Mesenchymal stem cell (in vitro differentiated cells and primary cell): ENCODE data around the gene TNFAIP2.
A peak's percentile ranks its signal among the peaks of the same experiment; 100 is the strongest.

Experiments
- DNase-seq: peaks from one replicate; pipeline ENCODE4 v3.0.0-alpha.2; 2013
- H2AFZ ChIP-seq: one replicate; pipeline ENCODE4 v1.6.1; 2013; ENCODE audit warnings: low read depth, mild to moderate bottlenecking, control low read depth, inconsistent platforms, low read length, moderate library complexity
- H2AK5ac ChIP-seq: 2 replicates; pipeline ENCODE4 v1.6.1; 2013; ENCODE audit warnings: low read length, moderate library complexity, mild to moderate bottlenecking, inconsistent platforms; ENCODE audit not compliant: severe bottlenecking
- H2BK120ac ChIP-seq: one replicate; pipeline ENCODE4 v1.6.1; 2013; ENCODE audit warnings: low read depth, mild to moderate bottlenecking, inconsistent platforms, low read length, moderate library complexity
- H2BK12ac ChIP-seq, 2 experiments: one replicate each; pipeline ENCODE4 v1.6.1; 2013; ENCODE audit warnings: inconsistent platforms in 2 of 2, low read length in 2 of 2, mild to moderate bottlenecking in 2 of 2, moderate library complexity in 2 of 2, control low read depth in 1 of 2
- H2BK15ac ChIP-seq: one replicate; pipeline ENCODE4 v1.6.1; 2013; ENCODE audit warnings: mild to moderate bottlenecking, low read depth, inconsistent platforms; ENCODE audit not compliant: poor library complexity, severe bottlenecking
- H2BK5ac ChIP-seq: 2 replicates; pipeline ENCODE4 v1.6.1; 2013; ENCODE audit warnings: low read depth, mild to moderate bottlenecking, low read length, control low read depth, inconsistent platforms; ENCODE audit not compliant: poor library complexity, severe bottlenecking
- H3K14ac ChIP-seq, 2 experiments: one replicate each; pipeline ENCODE4 v1.6.1; 2013; ENCODE audit warnings: inconsistent platforms in 2 of 2, low read length in 2 of 2, control low read depth in 1 of 2, mild to moderate bottlenecking in 1 of 2, moderate library complexity in 1 of 2
- H3K18ac ChIP-seq, 2 experiments: one replicate each; pipeline ENCODE4 v1.6.1; 2013; ENCODE audit warnings: inconsistent platforms in 2 of 2, low read length in 2 of 2, control low read depth in 1 of 2, low read depth in 1 of 2, mild to moderate bottlenecking in 1 of 2
- H3K23ac ChIP-seq, 2 experiments: one replicate each; pipeline ENCODE4 v1.6.1; 2013; ENCODE audit warnings: inconsistent platforms in 2 of 2, low read length in 2 of 2, mild to moderate bottlenecking in 2 of 2, moderate library complexity in 2 of 2, control low read depth in 1 of 2
- H3K27ac ChIP-seq: 2 replicates; pipeline ENCODE4 v1.5.1; 2013; ENCODE audit warnings: mild to moderate bottlenecking, moderate library complexity, low read length, control low read depth, inconsistent platforms; ENCODE audit not compliant: poor library complexity, severe bottlenecking
- H3K27me3 ChIP-seq, 2 experiments: 2 replicates each; pipeline versions ENCODE4 v1.6.1 to v1.7.0; 2013; ENCODE audit warnings: low read length in 2 of 2, mild to moderate bottlenecking in 2 of 2, moderate library complexity in 2 of 2, control low read depth in 1 of 2, inconsistent platforms in 1 of 2; ENCODE audit not compliant: control insufficient read depth in 1 of 2, insufficient read depth in 1 of 2
- H3K36me3 ChIP-seq, 2 experiments: 2 replicates each; pipeline versions ENCODE4 v1.6.1 to v1.7.0; 2013; ENCODE audit warnings: low read length in 2 of 2, control low read depth in 1 of 2, inconsistent platforms in 1 of 2, low read depth in 1 of 2, mild to moderate bottlenecking in 1 of 2; ENCODE audit not compliant: insufficient read depth in 2 of 2, control insufficient read depth in 1 of 2
- H3K4ac ChIP-seq, 2 experiments: one replicate each; pipeline ENCODE4 v1.6.1; 2013; ENCODE audit warnings: inconsistent platforms in 2 of 2, low read length in 2 of 2, mild to moderate bottlenecking in 2 of 2, moderate library complexity in 2 of 2, control low read depth in 1 of 2, low read depth in 1 of 2
- H3K4me1 ChIP-seq: 2 replicates; pipeline ENCODE4 v1.6.1; 2013; ENCODE audit warnings: low read depth, low read length, control low read depth; ENCODE audit not compliant: control insufficient read depth, insufficient read depth
- H3K4me2 ChIP-seq: 2 replicates; pipeline ENCODE4 v1.6.1; 2013; ENCODE audit warnings: low read length, mild to moderate bottlenecking, inconsistent platforms; ENCODE audit not compliant: poor library complexity, severe bottlenecking
- H3K4me3 ChIP-seq, 2 experiments: 2 replicates each; pipeline versions ENCODE4 v1.5.1 to v1.7.0; 2013; ENCODE audit warnings: low read length in 2 of 2, mild to moderate bottlenecking in 2 of 2, control low read depth in 1 of 2, low read depth in 1 of 2; ENCODE audit not compliant: insufficient read depth in 1 of 2
- H3K79me1 ChIP-seq: replicated peaks from 2 replicates; pipeline ENCODE4 v1.6.1; 2013; ENCODE audit warnings: mild to moderate bottlenecking, control low read depth, low read length, inconsistent platforms; ENCODE audit not compliant: poor library complexity, severe bottlenecking
- H3K9ac ChIP-seq: 2 replicates; pipeline ENCODE4 v1.7.0; 2013; ENCODE audit warnings: mild to moderate bottlenecking, low read length, moderate library complexity
- H3K9me3 ChIP-seq: 2 replicates; pipeline ENCODE4 v1.7.0; 2013; ENCODE audit warnings: mild to moderate bottlenecking, low read length; ENCODE audit not compliant: control insufficient read depth
- H4K8ac ChIP-seq: one replicate; pipeline ENCODE4 v1.6.1; 2013; ENCODE audit warnings: inconsistent platforms, mild to moderate bottlenecking, low read length, moderate library complexity
- H4K91ac ChIP-seq: one replicate; pipeline ENCODE4 v1.6.1; 2013; ENCODE audit warnings: mild to moderate bottlenecking, low read length, inconsistent platforms
- WGBS: methylation state at CpG from one replicate; pipeline ENCODE4 v1.1.7; 2013; ENCODE audit warnings: mixed read lengths; 5-methylcytosine and 5-hydroxymethylcytosine counted together

TNFAIP2 gene

DNA sequence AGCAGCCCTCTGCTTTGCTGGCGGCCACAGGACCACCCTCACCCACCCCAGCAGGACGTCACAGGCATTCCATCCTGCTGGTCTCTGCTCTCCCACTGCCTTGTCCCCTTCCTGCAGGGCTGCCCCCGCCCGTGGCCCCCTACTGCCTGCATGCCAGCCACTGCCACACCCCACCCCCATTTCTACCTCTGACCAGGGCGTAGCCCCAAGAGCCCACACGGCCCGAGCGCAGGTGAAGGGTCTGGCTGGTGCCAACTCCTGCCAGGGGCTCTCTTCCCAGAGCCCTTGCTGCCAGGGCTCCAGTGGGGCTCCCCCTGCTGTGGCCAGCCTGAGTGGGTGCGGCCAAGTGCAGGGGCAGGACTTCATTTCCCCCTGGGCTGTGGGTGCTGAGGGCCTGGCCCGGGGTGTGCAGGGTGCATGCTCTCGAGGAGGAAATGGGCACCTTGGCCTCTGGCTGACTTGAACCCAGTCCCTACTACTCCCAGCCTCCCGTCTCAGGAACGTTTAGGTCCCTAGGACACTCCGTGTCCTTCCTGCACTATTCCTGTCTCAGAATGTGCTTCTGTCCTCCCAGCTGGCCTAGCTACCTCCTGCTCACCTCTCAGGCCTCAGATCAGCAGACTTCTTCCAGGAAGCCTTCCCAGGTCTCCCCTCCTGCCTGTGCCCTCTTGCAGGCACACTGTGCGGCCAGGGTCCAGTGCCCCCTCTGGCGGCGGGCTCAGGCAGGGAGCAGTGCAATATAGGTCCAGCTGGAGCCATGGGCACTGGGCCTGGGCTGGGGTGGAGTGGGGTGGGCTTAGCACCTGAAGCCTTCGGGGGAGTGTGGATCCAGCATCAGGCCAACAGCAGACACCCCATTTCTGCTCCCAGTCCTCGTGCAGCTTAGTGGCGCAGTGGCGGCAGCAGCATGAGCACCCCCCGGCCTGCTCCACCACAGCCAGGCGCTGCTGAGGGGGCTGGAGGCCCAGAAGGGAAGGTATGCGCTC is 37.9 kb upstream of the TNFAIP2 start:
- peak overlapping the region in 1 of 2 experiments; percentile 19 for H3K14ac ChIP-seq
- H3K36me3 ChIP-seq: no peaks in the 10 kb centered on the region
- no peak overlapping the region for H3K4me2 ChIP-seq
- no peak overlapping the region for H3K27ac ChIP-seq
- H3K27me3 ChIP-seq: peaks cover 48 to 58% of the 10 kb centered on the region in 2 experiments
- H2AFZ ChIP-seq: no peak overlapping the region
- no peak overlapping the region for H2BK5ac ChIP-seq
- H3K4me1 ChIP-seq: peaks cover 6% of the 10 kb centered on the region
- H4K91ac ChIP-seq: no peak overlapping the region
- no peak overlapping the region for H2BK15ac ChIP-seq
- no peaks in the 10 kb centered on the region for H3K9me3 ChIP-seq
- no peak overlapping the region for H3K9ac ChIP-seq
- no peak overlapping the region for H4K8ac ChIP-seq
- H3K79me1 ChIP-seq: no peaks in the 10 kb centered on the region
- no peak overlapping the region for H2BK120ac ChIP-seq
- DNase-seq: no peak
- WGBS: 79% methylated on average over 20 of the region's 24 CpGs
- H2BK12ac ChIP-seq: no peak overlapping the region
- H3K23ac ChIP-seq: no peak overlapping the region
- H3K4me3 ChIP-seq: no peak overlapping the region
- H3K18ac ChIP-seq: no peak overlapping the region
- H2AK5ac ChIP-seq: no peak overlapping the region
- H3K4ac ChIP-seq: no peak overlapping the region

DNA sequence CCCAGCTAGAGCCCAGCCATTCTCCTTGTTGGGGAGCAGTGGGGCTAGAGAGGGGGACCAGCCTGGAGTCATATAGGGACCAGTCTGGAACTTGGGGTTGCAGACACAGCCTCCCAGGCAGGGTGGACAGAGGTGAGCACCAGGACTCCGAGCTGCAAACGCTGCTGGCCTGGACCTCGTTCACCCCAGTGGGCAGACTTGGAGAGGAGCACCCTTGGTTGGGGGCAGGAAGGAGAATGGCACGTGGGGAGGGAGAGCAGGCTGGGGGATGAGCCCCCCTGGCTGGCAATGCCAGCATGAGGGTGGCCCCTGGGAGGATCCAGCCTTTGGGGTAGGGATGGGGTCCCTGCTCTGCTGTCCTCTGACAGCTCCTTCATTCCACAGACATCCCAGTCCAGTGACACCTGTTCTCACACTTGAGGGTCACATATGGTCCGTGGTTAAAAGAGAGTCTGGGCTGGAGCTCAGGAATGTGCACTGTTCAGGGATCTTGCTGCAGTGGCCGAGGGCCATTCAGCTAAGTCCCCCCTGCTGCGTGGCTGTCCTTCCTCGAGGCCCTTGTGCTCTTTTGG is 36.4 kb upstream of the TNFAIP2 start:
- H3K27ac ChIP-seq: no peak overlapping the region
- H3K18ac ChIP-seq: no peak overlapping the region
- H3K4me1 ChIP-seq: peaks cover 17% of the 10 kb centered on the region
- no peak overlapping the region for H2AFZ ChIP-seq
- H3K9me3 ChIP-seq: no peaks in the 10 kb centered on the region
- no peak overlapping the region for H2AK5ac ChIP-seq
- no peak overlapping the region for H3K4me3 ChIP-seq
- peaks cover 40 to 53% of the 10 kb centered on the region in 2 experiments for H3K27me3 ChIP-seq
- no peak overlapping the region for H2BK5ac ChIP-seq
- WGBS: 76% methylated on average over 8 of the region's 8 CpGs
- H3K79me1 ChIP-seq: no peaks in the 10 kb centered on the region
- H4K8ac ChIP-seq: no peak overlapping the region
- H2BK12ac ChIP-seq: no peak overlapping the region
- H3K23ac ChIP-seq: no peak overlapping the region
- H3K36me3 ChIP-seq: no peaks in the 10 kb centered on the region
- H3K4me2 ChIP-seq: no peak overlapping the region
- no peak overlapping the region for H3K4ac ChIP-seq
- H4K91ac ChIP-seq: no peak overlapping the region
- H3K14ac ChIP-seq: no peak overlapping the region
- no peak overlapping the region for H2BK15ac ChIP-seq
- no peak overlapping the region for H2BK120ac ChIP-seq
- H3K9ac ChIP-seq: no peak overlapping the region
- no peak for DNase-seq

DNA sequence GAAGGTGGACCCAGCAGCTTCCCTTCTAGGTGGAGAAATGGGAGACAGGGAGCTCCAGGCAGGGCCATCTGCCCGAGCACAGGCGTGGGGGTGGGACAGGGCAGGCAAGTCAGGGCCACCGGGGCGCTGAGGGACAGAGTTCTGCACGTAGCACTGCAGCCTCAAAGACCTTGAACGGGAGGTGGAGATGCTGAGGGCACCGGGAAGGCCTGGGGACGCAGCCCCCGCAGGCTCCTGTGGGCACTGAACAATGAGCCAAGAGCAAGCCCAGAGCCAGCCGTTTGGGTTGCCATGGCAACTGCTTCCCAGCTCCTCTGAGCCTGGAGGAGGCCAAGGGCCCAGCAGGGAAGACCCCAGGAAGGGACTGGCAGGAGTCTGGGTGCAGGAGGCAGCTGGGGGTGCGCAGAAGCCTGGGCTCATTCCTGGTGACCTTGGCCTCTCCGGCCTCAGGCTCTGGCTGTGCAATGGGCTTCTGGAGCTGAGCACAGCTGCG is 35.9 kb upstream of the TNFAIP2 start:
- Histone ChIP-seq H3K4me2 (no peak overlapping the region), H3K14ac (no peak overlapping the region)
- 72% methylated on average over 13 of the region's 13 CpGs for WGBS

DNA sequence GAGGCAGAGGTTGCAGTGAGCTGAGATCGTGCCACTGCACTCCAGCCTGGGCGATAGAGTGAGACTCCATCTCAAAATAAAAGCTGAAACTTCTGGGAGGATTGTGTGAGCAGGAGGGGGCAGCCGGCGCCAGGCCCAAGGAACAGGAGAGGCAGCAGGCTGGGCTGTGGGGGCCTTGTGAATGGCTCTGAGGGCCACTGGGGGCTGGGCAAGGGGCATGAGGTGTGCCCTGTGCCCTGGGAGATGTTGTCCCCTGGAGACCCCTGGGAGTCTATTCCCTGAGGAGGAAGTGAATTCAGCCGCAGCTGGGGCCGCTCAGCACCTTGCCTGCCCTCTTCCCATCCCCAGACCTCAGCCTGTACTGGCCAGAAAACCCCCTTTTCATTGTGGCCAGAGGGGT is 34.3 kb upstream of the TNFAIP2 start:
- Histone ChIP-seq H3K23ac (no peak overlapping the region), H3K14ac (no peak overlapping the region), H3K27me3 (peaks cover 30 to 42% of the 10 kb centered on the region in 2 experiments), H4K91ac (no peak overlapping the region), H3K27ac (no peak overlapping the region), H3K4me3 (no peak overlapping the region), H3K79me1 (no peaks in the 10 kb centered on the region), H2BK5ac (no peak overlapping the region), H3K9me3 (no peaks in the 10 kb centered on the region), H3K4me1 (peaks cover 17% of the 10 kb centered on the region), H3K9ac (no peak overlapping the region), H2BK120ac (no peak overlapping the region), H3K18ac (no peak overlapping the region), H2BK15ac (no peak overlapping the region), H4K8ac (no peak overlapping the region), H3K4ac (no peak overlapping the region), H2AFZ (no peak overlapping the region), H3K4me2 (no peak overlapping the region), H2BK12ac (no peak overlapping the region), H3K36me3 (no peaks in the 10 kb centered on the region), H2AK5ac (no peak overlapping the region)
- no peak for DNase-seq
- WGBS: 94% methylated on average over 6 of the region's 6 CpGs

More for the DNA sequence above, 35.9 kb upstream of the TNFAIP2 start:
- no peak overlapping the region for H3K27ac ChIP-seq
- no peak overlapping the region for H2BK12ac ChIP-seq
- H3K9ac ChIP-seq: no peak overlapping the region
- H3K4ac ChIP-seq: no peak overlapping the region
- no peaks in the 10 kb centered on the region for H3K79me1 ChIP-seq
- peaks cover 18% of the 10 kb centered on the region for H3K4me1 ChIP-seq
- no peak overlapping the region for H2BK15ac ChIP-seq
- no peak overlapping the region for H2BK5ac ChIP-seq
- H3K9me3 ChIP-seq: no peaks in the 10 kb centered on the region
- H3K27me3 ChIP-seq: peaks cover 35 to 49% of the 10 kb centered on the region in 2 experiments
- no peak overlapping the region for H3K18ac ChIP-seq
- no peak overlapping the region for H4K8ac ChIP-seq
- H4K91ac ChIP-seq: no peak overlapping the region
- no peaks in the 10 kb centered on the region for H3K36me3 ChIP-seq
- H2AFZ ChIP-seq: no peak overlapping the region
- no peak overlapping the region for H2AK5ac ChIP-seq
- H2BK120ac ChIP-seq: no peak overlapping the region
- no peak for DNase-seq
- H3K4me3 ChIP-seq: no peak overlapping the region
- no peak overlapping the region for H3K23ac ChIP-seq
